Panc1 (cell line): ENCODE results near the gene MIOX.

ENCODE experiments used
- CTCF ChIP-seq: fragments of 450-650 bp; IDR thresholded peaks from 2 replicates; pipeline ENCODE4 v1.5.1; 2017; ENCODE audit warnings: mild to moderate bottlenecking
- POLR2AphosphoS5 ChIP-seq: IDR thresholded peaks from 2 replicates; pipeline ENCODE4 v1.6.1; 2012; ENCODE audit warnings: mild to moderate bottlenecking, low read depth, low read length, moderate library complexity
- SIN3A ChIP-seq: IDR thresholded peaks from 2 replicates; pipeline ENCODE4 v1.6.1; 2012; ENCODE audit warnings: low read depth, mild to moderate bottlenecking, low read length, moderate library complexity, borderline replicate concordance; ENCODE audit not compliant: insufficient read depth

DNA sequence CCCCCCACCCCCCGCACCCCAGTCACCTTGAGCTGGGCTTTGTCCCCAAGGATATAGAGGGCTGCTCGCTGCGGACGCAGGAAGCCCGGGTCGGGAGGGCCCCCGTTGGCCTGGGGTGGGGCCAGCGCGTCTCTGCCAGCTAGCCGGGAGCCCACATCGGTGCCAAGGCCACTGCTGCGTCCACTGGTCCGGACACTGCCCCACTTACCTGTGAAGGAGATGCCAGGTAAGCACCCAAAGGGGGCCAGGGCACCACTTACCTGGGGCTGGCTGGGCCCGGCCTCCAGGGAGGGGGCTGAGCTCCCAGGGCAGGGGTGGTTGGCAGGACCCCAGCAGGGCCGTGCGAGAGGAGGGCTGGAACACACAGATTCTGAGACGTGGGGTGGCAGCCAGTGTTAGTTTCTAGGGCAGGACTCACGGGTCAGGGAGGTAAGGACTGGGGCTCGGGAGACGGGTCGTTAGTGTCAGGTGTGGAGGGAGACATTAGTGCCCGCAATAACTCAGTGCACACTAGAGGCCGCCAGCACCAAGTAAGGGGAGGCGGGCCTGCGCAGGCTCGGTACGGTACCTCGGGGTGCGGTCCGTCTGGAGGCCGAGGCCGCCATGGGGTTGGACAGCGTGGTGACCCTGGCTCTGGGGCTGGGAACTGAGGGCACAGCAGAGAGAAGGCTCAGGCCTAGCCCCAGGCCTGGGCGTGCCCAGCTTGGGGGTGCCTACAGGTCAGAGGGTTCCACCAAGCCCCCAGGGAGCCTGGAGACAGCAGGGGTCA lies 30.0 kb upstream of the MIOX start:
- peak; percentile 71; the same call in 1 of the 2 replicates for TF ChIP-seq CTCF
- TF ChIP-seq SIN3A: no peak
- no peak for TF ChIP-seq POLR2AphosphoS5
